Measurements from ENCODE around the gene SESTD1. TPM values are rescaled to one million over a fixed set of nuclear protein-coding genes. Genes with fewer than 3 reads are reported as not detected.

Gene SESTD1
- total RNA-seq, 1 donor from 2014 or later = 15.4 TPM

DNA sequence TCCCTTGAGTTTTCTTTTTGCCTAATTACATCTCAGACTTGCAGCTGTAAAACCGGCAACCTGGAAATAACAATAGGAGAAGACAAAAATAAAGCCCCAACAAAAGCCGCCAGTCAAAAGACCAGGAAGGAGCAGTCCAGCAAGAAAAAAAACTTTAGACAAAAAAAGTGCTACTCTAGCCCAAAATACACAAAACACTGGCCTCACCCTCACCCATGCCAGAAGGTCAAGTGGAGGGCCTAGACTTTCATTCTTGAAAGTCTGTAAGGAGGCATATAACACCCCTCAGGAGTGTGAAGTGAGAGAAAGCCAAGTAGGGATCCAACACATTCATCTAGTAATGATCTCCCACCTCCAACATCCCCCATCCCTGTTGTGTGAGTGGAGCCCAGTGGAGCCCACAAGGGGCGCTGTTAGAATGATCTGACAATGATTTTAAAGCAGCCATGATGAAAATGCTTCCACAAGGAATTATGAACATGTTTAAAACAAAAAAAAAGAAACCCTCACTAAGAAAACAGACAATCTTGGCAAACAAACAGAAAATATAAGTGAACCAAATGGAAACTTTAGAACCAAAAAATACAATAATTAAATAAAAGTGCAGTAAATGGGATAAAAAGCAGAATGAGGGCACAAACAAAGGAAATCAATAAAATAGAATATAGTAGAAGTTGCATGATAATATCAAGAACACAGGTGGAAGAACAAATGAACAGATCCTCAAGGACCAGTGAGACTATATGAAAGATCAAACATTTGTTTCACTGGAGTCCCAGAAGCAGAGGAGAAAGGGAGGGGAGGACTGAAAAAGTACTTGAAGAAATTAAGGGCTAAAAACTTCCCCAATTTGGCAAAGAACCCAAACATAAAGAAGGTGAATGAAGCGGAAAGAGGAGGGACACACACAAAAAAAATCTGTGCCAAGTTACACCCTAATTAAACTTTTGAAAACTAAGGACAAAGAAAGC lies 23.9 kb downstream of the SESTD1 start:
- Histone ChIP-seq H3K9me3 (no peaks in the 10 kb centered on the region), H3K27ac (peak overlapping the region; percentile 19 to 41), H3K4me3 (no peak overlapping the region), H3K4me1 (peaks cover 6 to 34% of the 10 kb centered on the region in 2 donors), H3K27me3 (no peaks in the 10 kb centered on the region), H3K36me3 (no peaks in the 10 kb centered on the region)
- TF ChIP-seq CTCF (IDR thresholded peaks at IDR 0.05) = no peak
- intact Hi-C loops (cut with DNase I) = no loop called here
- no peak for DNase-seq (ENCODE audit: low spot score in 2 of 2)

DNA sequence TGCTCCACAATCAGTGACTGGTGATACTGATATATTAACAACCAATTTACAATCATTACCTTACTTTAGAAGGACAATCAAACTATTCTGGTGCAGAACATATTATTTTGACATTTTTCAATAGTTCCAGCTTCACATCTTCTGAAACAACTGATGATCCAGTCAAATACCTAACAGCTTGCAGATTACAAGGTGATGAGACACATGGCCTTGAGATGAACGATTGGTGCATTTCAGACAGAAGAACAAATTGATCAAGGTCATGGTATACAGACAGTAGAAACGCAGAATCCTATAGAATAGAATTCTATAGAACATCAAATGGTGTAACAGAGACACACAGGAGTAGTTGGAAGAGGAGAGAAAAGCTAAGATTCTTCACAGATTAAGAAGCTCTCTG lies 24.8 kb downstream of the SESTD1 start:
- DNase-seq (ENCODE audit: low spot score in 2 of 2) = no peak
- H3K27me3 ChIP-seq = no peaks in the 10 kb centered on the region
- intact Hi-C loops (cut with DNase I) = no loop called here
- H3K27ac ChIP-seq = peak overlapping the region; percentile 19 to 41
- H3K9me3 ChIP-seq = no peaks in the 10 kb centered on the region
- no peak for TF ChIP-seq CTCF (IDR thresholded peaks at IDR 0.05)
- H3K4me1 ChIP-seq = peaks cover 6 to 37% of the 10 kb centered on the region in 2 donors
- peak overlapping the region in 1 of 2 donors; percentile 9 for H3K4me3 ChIP-seq
- H3K36me3 ChIP-seq = no peaks in the 10 kb centered on the region

- peaks cover 6 to 37% of the 10 kb centered on the region in 2 donors for H3K4me1 ChIP-seq
Observed at GRCh38 chr2:179239195-179239594, 25.4 kb downstream of the SESTD1 start.

GRCh38 chr2:179238027-179238426 lies 26.6 kb downstream of the SESTD1 start:
- H3K4me3 ChIP-seq = no peak overlapping the region
- H3K4me1 ChIP-seq = peaks cover 6 to 37% of the 10 kb centered on the region in 2 donors
- H3K36me3 ChIP-seq = peaks cover 0 to 4% of the 10 kb centered on the region in 2 donors
- TF ChIP-seq CTCF (IDR thresholded peaks at IDR 0.05) = no peak
- intact Hi-C loops (cut with DNase I) = no loop called here
- H3K27ac ChIP-seq = no peak overlapping the region
- DNase-seq (ENCODE audit: low spot score in 2 of 2) = no peak
- no peaks in the 10 kb centered on the region for H3K9me3 ChIP-seq
- H3K27me3 ChIP-seq = no peaks in the 10 kb centered on the region

More at GRCh38 chr2:179239195-179239594, 25.4 kb downstream of the SESTD1 start:
- Histone ChIP-seq H3K4me3 (no peak overlapping the region), H3K27me3 (no peaks in the 10 kb centered on the region), H3K27ac (no peak overlapping the region), H3K9me3 (no peaks in the 10 kb centered on the region), H3K36me3 (no peaks in the 10 kb centered on the region)
- intact Hi-C loops (cut with DNase I) = no loop called here
- TF ChIP-seq CTCF (IDR thresholded peaks at IDR 0.05) = no peak
- no peak for DNase-seq (ENCODE audit: low spot score in 2 of 2)

- H3K4me1 ChIP-seq = peaks cover 6 to 37% of the 10 kb centered on the region in 2 donors
- no peak overlapping the region for H3K4me3 ChIP-seq
- no peak for TF ChIP-seq CTCF (IDR thresholded peaks at IDR 0.05)
- no peaks in the 10 kb centered on the region for H3K27me3 ChIP-seq
- H3K36me3 ChIP-seq = peaks cover 0 to 4% of the 10 kb centered on the region in 2 donors
- no peaks in the 10 kb centered on the region for H3K9me3 ChIP-seq
- intact Hi-C loops (cut with DNase I) = no loop called here
- no peak for DNase-seq (ENCODE audit: low spot score in 2 of 2)
- H3K27ac ChIP-seq = peak overlapping the region in 1 of 2 donors; percentile 19
Observed at GRCh38 chr2:179237209-179237946, 27.3 kb downstream of the SESTD1 start.
